Esophagus mucosa (tissue), 1 donor: ENCODE data around the gene DHRSX. TPM values are rescaled to one million over a fixed set of nuclear protein-coding genes. Genes with fewer than 3 reads are reported as not detected.

Source experiments
- ATAC-seq: fragments of 200-7000 bp; cut with Tn5 transposase; one replicate; pipeline ENCODE4 v1.9.1; 2020
- total RNA-seq: library from RNA; stranded (reverse); gene quantifications from one replicate; pipeline ENCODE4 v1.2.4, GENCODE V29; 2023
- donor health status: DM: yes; HTN: yes; CAD: no.

The DHRSX gene
- total RNA-seq, 1 donor from 2014 or later, result 9.7 TPM

- no peak for ATAC-seq
Observed at GRCh38 chrX:2346158-2346557, 154.6 kb downstream of the DHRSX start.

- no peak for ATAC-seq
Observed at GRCh38 chrX:2345562-2345961, 155.2 kb downstream of the DHRSX start.

GRCh38 chrX:2343413-2343812 lies 157.4 kb downstream of the DHRSX start:
- ATAC-seq, result no peak

- ATAC-seq, result no peak
Observed at GRCh38 chrX:2342874-2343273, 157.9 kb downstream of the DHRSX start.

- ATAC-seq, result peak; percentile 33
Observed at GRCh38 chrX:2342281-2342688, 158.5 kb downstream of the DHRSX start.

- ATAC-seq, result no peak
Observed at GRCh38 chrX:2340991-2341390, 159.8 kb downstream of the DHRSX start.

- no peak for ATAC-seq
Observed at GRCh38 chrX:2336181-2336580, 164.6 kb downstream of the DHRSX start.

- ATAC-seq, result no peak
Observed at GRCh38 chrX:2334237-2334636, 166.5 kb downstream of the DHRSX start.

GRCh38 chrX:2332252-2332651 lies 168.5 kb downstream of the DHRSX start:
- no peak for ATAC-seq

GRCh38 chrX:2330910-2331309 lies 169.9 kb downstream of the DHRSX start:
- no peak for ATAC-seq

GRCh38 chrX:2330487-2330886 lies 170.3 kb downstream of the DHRSX start:
- no peak for ATAC-seq

- no peak for ATAC-seq
Observed at GRCh38 chrX:2327423-2327822, 173.4 kb downstream of the DHRSX start.

- ATAC-seq, result peak; percentile 34
Observed at GRCh38 chrX:2325076-2325784, 175.5 kb downstream of the DHRSX start.

- no peak for ATAC-seq
Observed at GRCh38 chrX:2324151-2324550, 176.6 kb downstream of the DHRSX start.

GRCh38 chrX:2321411-2321810 lies 179.4 kb downstream of the DHRSX start:
- ATAC-seq, result no peak

- peak; percentile 75 for ATAC-seq
Observed at GRCh38 chrX:2320580-2321327, 180.0 kb downstream of the DHRSX start.

GRCh38 chrX:2320089-2320488 lies 180.7 kb downstream of the DHRSX start:
- ATAC-seq, result no peak

GRCh38 chrX:2318371-2318770 lies 182.4 kb downstream of the DHRSX start:
- ATAC-seq, result no peak

- ATAC-seq, result no peak
Observed at GRCh38 chrX:2317527-2318055, 183.2 kb downstream of the DHRSX start.

- no peak for ATAC-seq
Observed at GRCh38 chrX:2316534-2316933, 184.2 kb downstream of the DHRSX start.

- no peak for ATAC-seq
Observed at GRCh38 chrX:2315434-2315833, 185.3 kb downstream of the DHRSX start.

- no peak for ATAC-seq
Observed at GRCh38 chrX:2314831-2315365, 185.9 kb downstream of the DHRSX start.

- ATAC-seq, result no peak
Observed at GRCh38 chrX:2313864-2314640, 186.7 kb downstream of the DHRSX start.
